Left cardiac atrium (tissue), 4 donors: ENCODE measurements around the gene DNAH7. TPM values are rescaled to one million over a fixed set of nuclear protein-coding genes. Genes with fewer than 3 reads are reported as not detected.

ENCODE experiments used
- ATAC-seq, 2 donors: fragments of 200-7000 bp; cut with Tn5 transposase; one replicate each; pipeline ENCODE4 v1.9.1; 2020; ENCODE audit warnings: mild to moderate bottlenecking in 2 of 2, moderate library complexity in 2 of 2
- DNase-seq: peaks from one replicate; pipeline ENCODE4 v3.0.0-alpha.2; 2020
- intact Hi-C, 2 donors: fragments of 100-400 bp; cut with DNase I; formaldehyde crosslinking; loops; one replicate each; pipeline versions ENCODE4 v1.14.1 to v1.15.1; 2022 to 2023
- total RNA-seq, 2 donors: library from RNA; stranded (reverse); fragmentation: NEBNext Ultra II Directional; extraction: Animal tissue kit (Norgen Biotek cat#: 25700); gene quantifications; one replicate each; pipeline ENCODE4 v1.2.1, GENCODE V29; 2021
- donor health status: DM: no; HTN: yes; CAD: no.
- donor health status: DM: no; HTN: yes; CAD: no; lungs with severe emphysema.
- donor health status: DM: yes; HTN: yes; CAD: no.
- donor health status: Dilated cardiomyopathy.

The DNAH7 gene
- total RNA-seq, 2 donors from 2014 or later, result 0.44 to 0.50 TPM

GRCh38 chr2:195903956-195904355 lies 164.7 kb downstream of the DNAH7 start:
- no peak for DNase-seq
- no peak for ATAC-seq
- intact Hi-C loops, result no loop called here

GRCh38 chr2:195902857-195903256 lies 165.8 kb downstream of the DNAH7 start:
- ATAC-seq (no peak), DNase-seq (no peak)
- intact Hi-C loops, result no loop called here

GRCh38 chr2:195899226-195899625 lies 169.4 kb downstream of the DNAH7 start:
- DNase-seq (no peak), ATAC-seq (no peak)
- intact Hi-C loops, result no loop called here

- ATAC-seq (peak; percentile 50 to 95), DNase-seq (peak; percentile 77)
- intact Hi-C loops, result no loop called here
Observed at GRCh38 chr2:195898505-195899191, 170.0 kb downstream of the DNAH7 start.

GRCh38 chr2:195891081-195891480 lies 177.6 kb downstream of the DNAH7 start:
- DNase-seq (no peak), ATAC-seq (no peak)
- intact Hi-C loops, result no loop called here

GRCh38 chr2:195879153-195879552 lies 189.5 kb downstream of the DNAH7 start:
- intact Hi-C loops, result no loop called here
- no peak for ATAC-seq
- no peak for DNase-seq

- DNase-seq (no peak), ATAC-seq (no peak)
- intact Hi-C loops, result no loop called here
Observed at GRCh38 chr2:195871326-195871725, 197.3 kb downstream of the DNAH7 start.

- DNase-seq, result no peak
- ATAC-seq, result no peak
- intact Hi-C loops, result no loop called here
Observed at GRCh38 chr2:195864316-195864715, 204.3 kb downstream of the DNAH7 start.

GRCh38 chr2:195863564-195863963 lies 205.1 kb downstream of the DNAH7 start:
- DNase-seq (no peak), ATAC-seq (no peak)
- intact Hi-C loops, result no loop called here

GRCh38 chr2:195863121-195863520 lies 205.5 kb downstream of the DNAH7 start:
- intact Hi-C loops, result no loop called here
- ATAC-seq (no peak), DNase-seq (no peak)

GRCh38 chr2:195861821-195862220 lies 206.8 kb downstream of the DNAH7 start:
- ATAC-seq (no peak), DNase-seq (no peak)
- intact Hi-C loops, result no loop called here

- DNase-seq (no peak), ATAC-seq (no peak)
- intact Hi-C loops, result no loop called here
Observed at GRCh38 chr2:195859513-195859912, 209.1 kb downstream of the DNAH7 start.

GRCh38 chr2:195857132-195857531 lies 211.5 kb downstream of the DNAH7 start:
- intact Hi-C loops, result no loop called here
- DNase-seq (no peak), ATAC-seq (no peak)

- DNase-seq (no peak), ATAC-seq (no peak)
- intact Hi-C loops, result no loop called here
Observed at GRCh38 chr2:195850764-195851163, 217.9 kb downstream of the DNAH7 start.

- intact Hi-C loops, result no loop called here
- no peak for ATAC-seq
- no peak for DNase-seq
Observed at GRCh38 chr2:195848119-195848899, 220.3 kb downstream of the DNAH7 start.

- intact Hi-C loops, result no loop called here
- DNase-seq, result no peak
- ATAC-seq, result no peak
Observed at GRCh38 chr2:195842932-195843331, 225.7 kb downstream of the DNAH7 start.

- ATAC-seq (peak in 1 of 2 donors; percentile 65), DNase-seq (no peak)
- intact Hi-C loops, result no loop called here
Observed at GRCh38 chr2:195838002-195838401, 230.6 kb downstream of the DNAH7 start.

- intact Hi-C loops, result no loop called here
- ATAC-seq (no peak), DNase-seq (no peak)
Observed at GRCh38 chr2:195836002-195836401, 232.6 kb downstream of the DNAH7 start.

- no peak for ATAC-seq
- intact Hi-C loops, result no loop called here
- no peak for DNase-seq
Observed at GRCh38 chr2:195834836-195835235, 233.8 kb downstream of the DNAH7 start.

GRCh38 chr2:195830968-195831950 lies 237.4 kb downstream of the DNAH7 start:
- intact Hi-C loops, result no loop called here
- no peak for ATAC-seq

More at GRCh38 chr2:195830968-195831950, 237.4 kb downstream of the DNAH7 start:
- no peak for DNase-seq
